VCaP (cell line): Measurements from ENCODE around the gene DNAI7.

Source experiments
- H3K27ac ChIP-seq: fragments of 450-650 bp; 2 replicates; pipeline ENCODE4 v1.5.1; 2017
- CTCF ChIP-seq: fragments of 450-650 bp; conservative IDR thresholded peaks from 2 replicates; pipeline ENCODE4 v1.5.1; 2017; ENCODE audit warnings: mild to moderate bottlenecking, moderate library complexity

Gene DNAI7, protein sequence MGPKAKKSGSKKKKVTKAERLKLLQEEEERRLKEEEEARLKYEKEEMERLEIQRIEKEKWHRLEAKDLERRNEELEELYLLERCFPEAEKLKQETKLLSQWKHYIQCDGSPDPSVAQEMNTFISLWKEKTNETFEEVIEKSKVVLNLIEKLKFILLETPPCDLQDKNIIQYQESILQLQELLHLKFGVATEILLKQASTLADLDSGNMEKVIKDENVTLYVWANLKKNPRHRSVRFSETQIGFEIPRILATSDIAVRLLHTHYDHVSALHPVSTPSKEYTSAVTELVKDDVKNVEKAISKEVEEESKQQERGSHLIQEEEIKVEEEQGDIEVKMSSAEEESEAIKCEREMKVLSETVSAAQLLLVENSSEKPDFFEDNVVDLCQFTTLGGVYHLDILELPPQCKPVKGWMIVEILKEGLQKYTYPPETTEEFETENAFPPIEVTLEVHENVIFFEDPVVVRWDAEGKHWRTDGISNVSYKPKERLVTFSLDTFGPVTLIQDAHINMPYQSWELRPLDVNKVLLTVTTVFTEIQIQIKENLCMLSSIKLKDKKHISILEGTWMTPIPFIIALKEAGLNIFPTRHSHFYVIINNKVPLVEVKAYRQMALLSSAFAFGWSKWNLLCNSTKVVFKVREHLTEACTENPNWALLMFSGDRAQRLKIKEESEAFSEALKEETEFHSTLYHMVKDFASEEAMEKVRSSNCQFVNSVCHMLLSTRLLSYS

DNA sequence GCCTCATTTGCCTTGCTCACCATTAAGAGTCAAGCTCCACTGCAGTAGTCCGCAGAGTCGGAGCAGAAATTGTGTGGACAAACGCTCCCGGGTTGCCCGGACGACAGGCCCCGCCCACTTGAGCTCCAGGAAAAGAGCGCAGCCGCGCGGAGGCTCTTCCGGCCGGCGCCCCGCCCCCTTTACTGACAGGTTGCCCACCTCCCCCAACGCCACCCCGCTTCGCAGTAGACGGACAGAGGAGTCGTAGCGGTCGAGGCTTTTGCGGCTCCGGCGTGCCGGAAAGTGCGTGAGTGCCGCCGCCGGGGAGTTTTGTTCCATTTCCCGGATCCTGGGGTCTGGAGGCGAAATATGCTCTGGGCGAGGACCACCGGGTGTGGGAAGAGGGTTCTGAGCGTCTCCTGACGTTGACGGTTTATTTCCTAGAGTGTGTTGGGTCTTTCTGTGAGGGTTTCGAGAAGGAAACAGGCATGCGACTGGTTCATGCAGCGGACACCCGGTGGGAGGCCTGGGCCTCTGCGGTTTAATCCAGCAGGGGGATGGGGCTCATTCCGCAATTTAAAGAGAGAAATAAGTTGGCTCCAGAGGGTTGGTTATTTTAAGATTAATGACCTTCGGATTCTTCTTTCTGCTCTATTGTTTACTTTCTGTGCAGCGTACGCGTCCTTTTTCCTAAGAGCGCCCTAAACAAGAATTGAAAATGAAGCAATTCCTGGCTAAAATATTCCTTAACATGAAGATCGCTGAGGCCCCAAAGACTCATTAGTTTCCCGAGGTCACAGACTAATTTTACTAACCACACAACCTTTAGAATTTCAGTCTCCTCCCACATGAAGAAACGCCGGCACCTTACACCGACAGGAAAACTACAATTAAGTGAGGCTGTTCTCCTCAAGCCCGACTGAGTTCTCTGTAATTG, at the start of gene DNAI7, which contains the start of gene ETFRF1:
DNAI7 (minus strand) TSS at position 105 of the 916 bp plus-strand sequence; CDS start at position 23, 82 bp downstream.
ETFRF1 (plus strand) TSS at position 182 of the 916 bp plus-strand sequence. CDS start 8,720 bp downstream, outside the sequence.
- no peak; the same call in 1 of the 2 replicates for TF ChIP-seq CTCF
- H3K27ac ChIP-seq: peak within 1 kb of the TSS; percentile 88

DNA sequence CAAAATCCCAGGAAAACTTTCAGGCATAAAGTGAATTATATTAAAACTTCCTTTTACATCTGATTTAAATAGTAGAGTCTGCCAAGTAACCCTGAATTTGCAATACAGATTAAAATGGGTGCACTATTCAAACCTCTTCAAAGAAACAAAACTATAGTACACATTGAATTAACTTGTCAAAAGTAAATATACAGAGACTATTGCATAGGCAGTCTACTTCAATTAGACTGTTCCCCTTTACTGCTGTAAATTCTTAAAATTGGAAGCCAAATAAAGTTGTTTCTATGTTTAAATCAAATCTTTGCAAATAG, 48.7 kb upstream of the DNAI7 start:
- H3K27ac ChIP-seq: no peak overlapping the region
- TF ChIP-seq CTCF: no peak

GRCh38 chr12:25242981-25243679, 48.2 kb upstream of the DNAI7 start:
- no peak for TF ChIP-seq CTCF
- H3K27ac ChIP-seq: no peak overlapping the region

GRCh38 chr12:25241167-25242020, 46.4 kb upstream of the DNAI7 start:
- H3K27ac ChIP-seq: no peak overlapping the region
- peak; percentile 91 for TF ChIP-seq CTCF

- no peak for TF ChIP-seq CTCF
- H3K27ac ChIP-seq: no peak overlapping the region
Measured at GRCh38 chr12:25236626-25237025, 41.7 kb upstream of the DNAI7 start.

DNA sequence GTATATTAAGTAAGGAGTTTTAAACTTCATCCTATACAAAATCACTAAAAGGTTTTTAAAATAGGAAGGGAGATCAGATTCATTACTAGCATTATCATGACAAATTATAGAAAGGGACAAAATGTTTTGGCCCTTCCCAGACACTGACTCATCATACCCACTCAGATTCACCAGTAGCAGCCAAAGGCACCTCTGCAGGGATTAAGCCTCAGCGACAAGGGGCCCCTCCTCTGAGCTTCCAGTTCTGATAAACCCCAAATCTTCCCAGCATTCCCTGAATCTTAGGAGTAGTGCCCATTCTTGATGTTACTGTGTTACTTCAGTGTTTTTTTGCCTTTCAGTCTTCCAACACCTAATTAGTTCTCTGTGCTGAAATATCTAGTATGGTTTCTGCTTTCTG, 41.2 kb upstream of the DNAI7 start:
- TF ChIP-seq CTCF: no peak
- no peak overlapping the region for H3K27ac ChIP-seq
